Panc1 (cell line): ENCODE results near the gene RGPD5.
"Not testable (repeated sequence)": the region's sequence is repeated elsewhere in the genome, so short reads cannot be mapped to it uniquely, and the experiment has no call there.

Source experiments
- CTCF ChIP-seq: fragments of 450-650 bp; IDR thresholded peaks from 2 replicates; pipeline ENCODE4 v1.5.1; 2017; ENCODE audit warnings: mild to moderate bottlenecking
- POLR2AphosphoS5 ChIP-seq: IDR thresholded peaks from 2 replicates; pipeline ENCODE4 v1.6.1; 2012; ENCODE audit warnings: mild to moderate bottlenecking, low read depth, low read length, moderate library complexity
- TF ChIP-seq, protein P1 (sequence below), 2 experiments: IDR thresholded peaks; 2 replicates each; pipeline ENCODE4 v1.6.1; 2011 to 2012; ENCODE audit warnings: low read depth in 2 of 2, control low read depth in 1 of 2, low read length in 1 of 2, mild to moderate bottlenecking in 1 of 2, moderate library complexity in 1 of 2; ENCODE audit not compliant: insufficient read depth in 1 of 2

- TF ChIP-seq CTCF, POLR2AphosphoS5: not testable (repeated sequence)
- TF ChIP-seq, protein P1, sequence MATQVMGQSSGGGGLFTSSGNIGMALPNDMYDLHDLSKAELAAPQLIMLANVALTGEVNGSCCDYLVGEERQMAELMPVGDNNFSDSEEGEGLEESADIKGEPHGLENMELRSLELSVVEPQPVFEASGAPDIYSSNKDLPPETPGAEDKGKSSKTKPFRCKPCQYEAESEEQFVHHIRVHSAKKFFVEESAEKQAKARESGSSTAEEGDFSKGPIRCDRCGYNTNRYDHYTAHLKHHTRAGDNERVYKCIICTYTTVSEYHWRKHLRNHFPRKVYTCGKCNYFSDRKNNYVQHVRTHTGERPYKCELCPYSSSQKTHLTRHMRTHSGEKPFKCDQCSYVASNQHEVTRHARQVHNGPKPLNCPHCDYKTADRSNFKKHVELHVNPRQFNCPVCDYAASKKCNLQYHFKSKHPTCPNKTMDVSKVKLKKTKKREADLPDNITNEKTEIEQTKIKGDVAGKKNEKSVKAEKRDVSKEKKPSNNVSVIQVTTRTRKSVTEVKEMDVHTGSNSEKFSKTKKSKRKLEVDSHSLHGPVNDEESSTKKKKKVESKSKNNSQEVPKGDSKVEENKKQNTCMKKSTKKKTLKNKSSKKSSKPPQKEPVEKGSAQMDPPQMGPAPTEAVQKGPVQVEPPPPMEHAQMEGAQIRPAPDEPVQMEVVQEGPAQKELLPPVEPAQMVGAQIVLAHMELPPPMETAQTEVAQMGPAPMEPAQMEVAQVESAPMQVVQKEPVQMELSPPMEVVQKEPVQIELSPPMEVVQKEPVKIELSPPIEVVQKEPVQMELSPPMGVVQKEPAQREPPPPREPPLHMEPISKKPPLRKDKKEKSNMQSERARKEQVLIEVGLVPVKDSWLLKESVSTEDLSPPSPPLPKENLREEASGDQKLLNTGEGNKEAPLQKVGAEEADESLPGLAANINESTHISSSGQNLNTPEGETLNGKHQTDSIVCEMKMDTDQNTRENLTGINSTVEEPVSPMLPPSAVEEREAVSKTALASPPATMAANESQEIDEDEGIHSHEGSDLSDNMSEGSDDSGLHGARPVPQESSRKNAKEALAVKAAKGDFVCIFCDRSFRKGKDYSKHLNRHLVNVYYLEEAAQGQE (IDR thresholded peaks at IDR 0.05; ENCODE audit: insufficient read depth in 1 of 2, low read depth in 2 of 2, low read length in 1 of 2): not testable (repeated sequence)
Observed at GRCh38 chr2:109897769-109898461, 103.8 kb downstream of the RGPD5 start.
